Erythroblast (primary cell): Measurements from ENCODE around the gene SPINK4.
A peak's percentile ranks its signal among the peaks of the same experiment; 100 is the strongest.

Experiments used
- DNase-seq, 2 experiments: peaks; one replicate each; lab custom pipeline; 2025; lab: John Stamatoyannopoulos, UW
- GATA1 ChIP-seq: IDR thresholded peaks from 2 replicates; pipeline ENCODE4 v1.6.1; 2011; ENCODE audit warnings: low read depth, mild to moderate bottlenecking, control low read depth, low read length, moderate library complexity
- POLR2A ChIP-seq: IDR thresholded peaks from 2 replicates; pipeline ENCODE4 v1.6.1; 2011; ENCODE audit warnings: mild to moderate bottlenecking, low read length

Gene SPINK4

GRCh38 chr9:33242609-33243134, 2.7 kb downstream of the SPINK4 start:
- TF ChIP-seq GATA1 (no peak), POLR2A (no peak)
- DNase-seq, result no peak

- no peak for DNase-seq
- TF ChIP-seq GATA1, result no peak
- TF ChIP-seq POLR2A, result no peak
These were observed 4.3 kb downstream of the SPINK4 start for GRCh38 chr9:33244137-33244784.

- no peak for DNase-seq
- TF ChIP-seq POLR2A (no peak), GATA1 (no peak)
These were observed 5.4 kb downstream of the SPINK4 start for GRCh38 chr9:33245341-33245740.

DNA sequence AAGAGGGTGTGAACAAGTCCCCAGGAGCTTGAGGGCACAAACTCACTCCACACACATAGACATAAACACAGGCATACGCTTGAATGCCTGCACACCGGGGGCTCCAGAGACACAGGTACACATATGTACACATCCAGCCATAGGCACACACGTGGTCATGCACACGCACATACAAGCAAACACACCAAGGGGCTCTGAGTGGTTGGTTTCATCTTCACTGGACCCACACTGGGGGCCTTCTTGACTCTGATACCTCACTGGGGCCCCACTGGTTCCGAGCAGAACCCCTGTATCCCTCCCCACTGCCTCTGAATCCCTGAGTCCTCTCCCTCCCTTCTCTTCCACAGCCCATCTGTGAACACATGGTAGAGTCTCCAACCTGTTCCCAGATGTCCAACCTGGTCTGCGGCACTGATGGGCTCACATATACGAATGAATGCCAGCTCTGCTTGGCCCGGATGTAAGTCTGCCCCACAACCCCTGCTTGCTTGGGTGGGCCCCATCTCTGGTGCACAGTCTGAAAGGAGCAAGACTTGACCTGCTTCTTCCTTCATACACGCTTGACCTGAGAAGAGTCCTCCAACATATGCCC, 6.4 kb downstream of the SPINK4 start:
- TF ChIP-seq GATA1, result no peak
- TF ChIP-seq POLR2A, result no peak
- no peak for DNase-seq

GRCh38 chr9:33248606-33249005, 8.6 kb downstream of the SPINK4 start:
- no peak for DNase-seq
- TF ChIP-seq POLR2A, result no peak
- TF ChIP-seq GATA1, result no peak

DNA sequence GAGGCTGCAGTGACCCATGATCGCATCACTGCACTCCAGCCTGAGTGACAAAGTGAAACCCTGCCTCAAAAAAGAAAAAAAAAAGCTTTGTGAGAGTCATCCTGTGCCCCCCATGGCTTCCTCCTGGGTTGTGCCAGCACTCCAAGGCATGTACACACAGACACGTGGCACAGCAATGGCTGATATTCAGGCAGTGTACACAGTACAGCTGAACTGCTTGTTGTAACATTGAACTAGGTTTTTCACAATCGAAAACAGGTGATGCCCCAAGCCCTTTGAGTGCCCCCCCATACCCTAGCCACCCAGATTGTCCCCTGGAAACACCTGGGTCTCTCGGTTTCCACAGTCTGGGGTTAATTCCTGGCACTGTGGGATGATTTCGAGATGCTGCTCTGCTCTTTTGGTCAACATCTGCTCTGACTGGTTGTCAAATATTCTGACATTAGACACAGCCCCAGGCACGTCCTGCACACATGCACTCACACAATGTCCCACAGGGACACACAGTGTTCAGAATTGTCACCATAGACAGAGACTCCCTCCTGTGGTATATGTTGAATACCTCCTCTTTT, 9.2 kb downstream of the SPINK4 start:
- DNase-seq, result no peak
- TF ChIP-seq GATA1 (no peak), POLR2A (no peak)

GRCh38 chr9:33249983-33250382, 10.0 kb downstream of the SPINK4 start:
- TF ChIP-seq GATA1 (no peak), POLR2A (no peak)
- DNase-seq, result no peak

DNA sequence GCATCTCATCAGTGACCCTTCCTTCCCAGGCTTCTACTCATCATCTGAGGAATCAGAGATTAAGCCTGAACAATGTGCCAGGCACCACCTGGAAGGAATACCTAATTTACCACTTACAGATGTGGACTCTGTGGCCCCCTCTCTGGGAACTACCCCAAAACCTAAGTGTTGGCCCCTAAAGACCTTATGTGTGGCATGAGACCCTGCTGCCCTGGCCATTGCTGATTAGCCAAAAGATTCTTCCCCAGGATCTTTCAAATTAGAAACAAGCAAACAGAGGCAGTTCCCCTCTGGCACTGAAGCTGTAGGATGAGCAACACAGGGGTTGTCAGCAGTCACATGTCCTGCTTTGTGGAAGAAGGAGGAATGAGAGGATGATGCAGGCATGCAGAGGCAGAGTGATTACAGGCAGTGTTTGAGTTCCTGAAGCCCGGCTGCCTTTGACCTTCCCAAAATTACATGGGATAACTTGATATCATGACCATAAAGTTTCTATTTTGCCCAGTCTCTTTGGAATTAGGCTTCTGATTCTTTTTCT, 10.6 kb downstream of the SPINK4 start:
- no peak for DNase-seq
- TF ChIP-seq GATA1 (no peak), POLR2A (no peak)

DNA sequence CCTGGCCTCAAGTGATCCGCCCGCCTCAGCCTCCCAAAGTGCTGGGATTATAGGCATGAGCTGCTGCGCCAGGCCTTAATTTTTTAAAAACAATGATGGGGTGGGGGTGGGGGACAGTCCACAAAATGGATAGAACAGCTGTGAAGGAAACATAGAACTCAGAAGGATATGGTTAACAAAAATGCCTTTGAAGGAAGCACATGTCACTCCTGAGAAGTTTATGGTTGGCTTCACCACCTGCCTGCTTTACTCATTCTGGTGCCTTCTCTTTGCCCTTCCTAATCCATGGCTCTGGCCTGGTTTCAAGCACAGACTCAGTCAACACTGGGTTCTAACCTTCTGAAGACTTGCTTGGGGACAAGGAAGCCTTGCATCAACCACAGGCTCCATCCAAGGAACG, 14.2 kb downstream of the SPINK4 start:
- no peak for DNase-seq
- TF ChIP-seq GATA1 (no peak), POLR2A (no peak)

DNA sequence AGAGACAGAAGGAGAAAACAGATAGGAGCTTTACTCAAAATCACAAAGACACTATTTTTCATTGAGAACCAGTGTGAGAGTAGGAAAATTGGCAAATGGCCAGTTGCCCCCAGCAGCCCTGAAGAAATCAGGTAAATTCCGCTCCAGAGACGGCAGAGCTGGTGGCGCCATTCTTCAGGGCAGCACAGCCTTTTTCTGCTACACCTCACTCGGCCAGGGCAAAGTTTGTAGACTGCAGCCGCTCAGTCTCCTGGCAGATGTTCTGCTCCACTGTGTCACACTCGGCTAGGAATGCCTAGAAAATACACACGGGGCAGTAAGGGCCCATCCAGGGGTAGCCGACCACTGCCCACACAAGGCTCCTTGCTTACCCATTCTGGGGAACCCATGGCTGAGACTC, 15.0 kb downstream of the SPINK4 start:
- TF ChIP-seq POLR2A, result no peak
- TF ChIP-seq GATA1, result no peak
- no peak for DNase-seq

DNA sequence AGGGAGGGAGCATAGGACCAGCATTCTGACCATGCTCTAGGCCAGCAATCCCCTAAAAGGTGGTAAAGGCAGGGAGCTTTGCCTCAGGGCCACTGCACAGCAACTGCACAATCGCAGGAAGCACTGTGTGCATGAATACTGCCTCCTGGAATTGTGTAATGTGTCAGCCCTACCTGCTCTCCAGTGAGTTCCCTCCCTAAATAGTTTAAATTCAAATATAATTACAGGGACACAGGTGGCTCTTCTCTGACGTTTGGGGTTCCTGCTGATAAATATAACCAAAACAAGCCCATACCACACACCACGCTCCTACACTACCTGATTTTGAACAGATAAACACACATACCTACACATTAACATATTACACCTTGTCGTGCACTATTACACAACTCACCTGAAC, 15.5 kb downstream of the SPINK4 start:
- TF ChIP-seq POLR2A (no peak), GATA1 (no peak)
- no peak for DNase-seq

- DNase-seq, result no peak
- TF ChIP-seq GATA1 (no peak), POLR2A (no peak)
These were observed 16.3 kb downstream of the SPINK4 start for GRCh38 chr9:33256236-33256635.

DNA sequence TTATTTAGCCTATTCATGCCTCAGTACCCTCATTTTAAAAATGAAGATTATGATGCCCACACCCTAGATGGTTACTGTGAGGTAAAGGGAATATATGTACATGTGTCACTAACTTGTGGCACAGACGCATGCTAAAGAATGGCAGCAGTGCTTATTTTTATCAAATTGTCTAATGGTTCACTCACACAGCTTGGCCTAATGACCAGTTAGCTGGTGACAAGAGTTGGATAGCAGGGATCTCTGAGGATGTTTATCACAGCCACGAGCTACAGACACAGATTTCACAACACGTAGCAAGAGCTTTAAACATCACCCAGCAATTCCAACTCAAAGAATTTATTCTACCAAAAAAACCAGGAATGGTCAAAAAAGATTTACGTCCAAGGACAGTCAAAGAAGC, 17.3 kb downstream of the SPINK4 start:
- DNase-seq, result no peak
- TF ChIP-seq POLR2A, result no peak
- no peak for TF ChIP-seq GATA1

DNA sequence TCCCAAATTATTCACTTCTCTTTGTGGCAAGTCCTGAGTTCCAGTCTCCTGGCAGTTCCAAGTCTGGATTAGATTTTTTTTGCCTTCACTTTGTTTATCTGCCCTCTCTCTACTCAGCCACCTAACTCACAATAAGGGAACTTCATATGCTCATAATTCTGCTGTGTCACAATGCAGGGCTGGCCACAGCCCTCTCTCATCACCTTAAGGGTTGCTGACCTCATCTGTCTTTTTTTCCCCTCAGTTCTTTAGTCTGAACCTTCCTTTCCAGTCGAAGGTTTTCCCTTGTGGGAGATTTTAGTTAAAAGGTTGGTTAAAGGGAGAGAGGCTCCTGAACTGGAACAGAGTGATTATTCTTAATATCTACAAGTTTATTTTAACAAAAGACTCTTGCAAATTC, 20.4 kb downstream of the SPINK4 start:
- no peak for TF ChIP-seq GATA1
- no peak for TF ChIP-seq POLR2A
- DNase-seq, result peak; percentile 21 to 35
